Skeletal muscle tissue (tissue), 4 donors: ENCODE results near the gene GNPTG. TPM values are rescaled to one million over a fixed set of nuclear protein-coding genes. Genes with fewer than 3 reads are reported as not detected.
A peak's percentile ranks its signal among the peaks of the same experiment; 100 is the strongest.

Source experiments
- H3K27ac ChIP-seq: one replicate; pipeline ENCODE4 v1.7.0; 2013; ENCODE audit warnings: mild to moderate bottlenecking, low read depth, low read length, inconsistent platforms
- H3K27me3 ChIP-seq, 3 donors: one replicate each; pipeline ENCODE4 v1.7.0; 2013; ENCODE audit warnings: low read length in 3 of 3; ENCODE audit not compliant: control insufficient read depth in 3 of 3, insufficient read depth in 3 of 3
- H3K36me3 ChIP-seq, 3 donors: one replicate each; pipeline ENCODE4 v1.7.0; 2013; ENCODE audit warnings: low read length in 3 of 3; ENCODE audit not compliant: control insufficient read depth in 3 of 3, insufficient read depth in 3 of 3
- H3K4me1 ChIP-seq, 3 donors: one replicate each; pipeline ENCODE4 v1.7.0; 2013; ENCODE audit warnings: low read length in 3 of 3, mild to moderate bottlenecking in 3 of 3; ENCODE audit not compliant: control insufficient read depth in 3 of 3, insufficient read depth in 3 of 3
- H3K4me3 ChIP-seq, 3 donors: one replicate each; pipeline ENCODE4 v1.7.0; 2013; ENCODE audit warnings: low read length in 3 of 3
- H3K9ac ChIP-seq, 3 donors: one replicate each; pipeline ENCODE4 v1.7.0; 2013; ENCODE audit warnings: low read length in 3 of 3, mild to moderate bottlenecking in 3 of 3, moderate library complexity in 2 of 3, low read depth in 1 of 3
- H3K9me3 ChIP-seq, 3 donors: one replicate each; pipeline ENCODE4 v1.7.0; 2013; ENCODE audit warnings: low read length in 3 of 3; ENCODE audit not compliant: control insufficient read depth in 3 of 3
- total RNA-seq: library from RNA; depleted of rRNA; stranded (reverse); fragments of >200 nt; gene quantifications from one replicate; pipeline ENCODE4 v1.2.3, GENCODE V29; 2014
- donor health status: Osteomylitis.

Gene GNPTG
- total RNA-seq, 1 donor from 2014 or later, result 18.3 TPM

DNA sequence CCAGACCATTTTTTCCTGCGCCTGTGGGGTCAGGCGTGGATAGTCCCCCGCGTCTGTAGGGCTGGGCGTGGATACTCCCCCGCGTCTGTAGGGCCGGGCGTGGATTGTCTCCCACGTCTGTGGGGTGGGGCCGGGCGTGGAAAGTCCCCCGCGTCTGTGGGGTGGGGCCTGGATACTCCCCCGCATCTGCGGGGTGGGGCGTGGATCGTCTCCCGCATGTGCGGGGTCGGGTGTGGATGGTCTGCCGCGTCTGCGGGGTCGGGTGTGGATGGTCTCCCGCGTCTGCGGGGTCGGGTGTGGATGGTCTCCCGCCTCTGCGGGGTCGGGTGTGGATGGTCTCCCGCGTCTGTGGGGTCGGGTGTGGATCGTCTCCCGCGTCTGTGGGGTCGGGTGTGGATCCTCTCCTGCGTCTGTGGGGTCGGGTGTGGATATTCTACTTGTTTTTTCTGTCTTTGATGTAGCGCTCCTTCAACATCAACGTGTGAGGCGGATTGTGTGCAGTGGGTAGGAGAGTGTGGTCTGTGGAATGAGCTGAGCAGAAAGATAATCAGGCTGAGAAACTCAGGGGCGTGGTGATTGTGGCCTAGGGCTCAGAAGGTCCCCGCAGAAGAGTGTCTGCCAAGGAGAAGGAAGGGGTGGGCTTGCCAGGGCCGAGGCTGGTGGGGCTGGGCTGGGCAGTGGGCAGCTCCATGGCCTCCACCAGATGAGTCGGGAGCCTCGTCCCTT lies 3.2 kb downstream of the GNPTG start:
- H3K4me1 ChIP-seq, result peaks cover 32 to 55% (median 35%) of the 10 kb centered on the region in 3 donors
- no peaks in the 10 kb centered on the region for H3K27me3 ChIP-seq

DNA sequence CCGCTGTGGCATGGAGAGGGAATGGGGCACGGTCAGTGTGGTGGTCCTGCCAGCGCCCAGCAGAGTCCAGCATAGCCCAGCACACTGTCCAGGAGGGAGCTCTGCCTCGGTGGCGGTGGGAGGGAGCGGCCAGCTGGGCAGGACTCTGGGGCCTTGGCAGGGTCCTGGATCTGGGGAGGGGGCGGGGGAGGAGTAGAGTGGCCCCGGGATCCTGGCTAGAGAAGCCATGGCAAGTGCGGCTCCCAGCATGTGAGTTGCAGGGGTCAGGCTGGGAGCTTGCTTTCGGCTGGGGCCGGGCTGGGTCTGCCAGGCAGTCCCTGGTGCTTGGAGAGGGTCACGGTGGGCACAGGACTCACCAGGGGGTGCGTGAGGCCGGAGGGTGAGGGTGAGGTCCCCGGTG lies 3.9 kb downstream of the GNPTG start:
- H3K9me3 ChIP-seq, result no peaks in the 10 kb centered on the region
- H3K27ac ChIP-seq, result no peak overlapping the region
- peaks cover 4 to 9% (median 4%) of the 10 kb centered on the region in 3 donors for H3K36me3 ChIP-seq
- no peak overlapping the region for H3K9ac ChIP-seq
- H3K4me3 ChIP-seq, result no peak overlapping the region
- no peaks in the 10 kb centered on the region for H3K27me3 ChIP-seq
- H3K4me1 ChIP-seq, result peaks cover 28 to 50% (median 30%) of the 10 kb centered on the region in 3 donors

More for the DNA sequence above, 3.2 kb downstream of the GNPTG start:
- no peak overlapping the region for H3K9ac ChIP-seq
- H3K4me3 ChIP-seq, result no peak overlapping the region
- peaks cover 3 to 11% (median 10%) of the 10 kb centered on the region in 3 donors for H3K36me3 ChIP-seq
- H3K9me3 ChIP-seq, result no peaks in the 10 kb centered on the region
- no peak overlapping the region for H3K27ac ChIP-seq

DNA sequence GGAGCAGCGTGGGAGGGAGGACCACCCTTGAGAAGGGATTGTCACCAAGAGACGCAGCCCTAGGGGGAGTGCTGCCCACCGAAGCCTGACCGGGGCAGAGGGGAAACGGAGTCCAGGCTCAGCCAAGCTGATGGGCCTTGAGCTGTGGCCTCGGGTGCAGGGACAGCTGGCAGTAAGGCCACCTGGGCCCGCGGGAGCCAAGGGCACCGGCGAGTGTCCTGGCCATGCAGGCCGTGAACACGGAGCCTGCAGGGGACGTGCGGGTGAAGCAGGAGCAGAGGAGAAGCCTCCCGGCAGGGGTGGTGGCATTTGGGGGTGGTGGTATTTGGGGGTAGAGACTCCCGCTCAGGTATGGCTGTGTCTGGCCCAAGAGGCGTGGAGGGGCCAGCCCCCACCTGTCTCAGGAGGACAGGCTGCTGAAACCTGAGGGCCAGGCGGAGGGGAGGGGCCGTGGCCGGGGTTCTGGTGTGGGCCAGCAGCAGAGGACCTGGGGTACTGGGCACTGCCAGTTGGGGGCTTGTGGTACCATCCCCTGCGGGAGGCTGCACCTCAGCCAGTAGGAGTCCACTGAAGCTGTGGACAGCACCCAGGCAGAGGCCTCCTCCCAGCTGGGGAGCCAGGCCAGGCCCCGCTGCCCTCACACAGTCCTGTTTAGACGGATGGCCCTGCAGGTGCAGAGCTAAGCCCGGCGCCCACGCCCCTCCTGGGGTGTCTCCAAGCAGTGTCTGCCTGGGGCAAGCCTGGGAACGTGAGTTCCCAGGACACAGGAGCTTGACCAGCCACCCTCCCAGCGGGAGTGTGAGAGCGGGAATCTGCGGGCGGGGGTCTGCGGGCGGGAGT lies 4.5 kb downstream of the GNPTG start:
- Histone ChIP-seq H3K4me3 (no peak overlapping the region), H3K9ac (peak overlapping the region in 1 of 3 donors; percentile 8), H3K9me3 (no peaks in the 10 kb centered on the region), H3K27ac (no peak overlapping the region), H3K27me3 (no peaks in the 10 kb centered on the region), H3K36me3 (peaks cover 3 to 13% (median 10%) of the 10 kb centered on the region in 3 donors), H3K4me1 (peaks cover 21 to 43% (median 23%) of the 10 kb centered on the region in 3 donors)

DNA sequence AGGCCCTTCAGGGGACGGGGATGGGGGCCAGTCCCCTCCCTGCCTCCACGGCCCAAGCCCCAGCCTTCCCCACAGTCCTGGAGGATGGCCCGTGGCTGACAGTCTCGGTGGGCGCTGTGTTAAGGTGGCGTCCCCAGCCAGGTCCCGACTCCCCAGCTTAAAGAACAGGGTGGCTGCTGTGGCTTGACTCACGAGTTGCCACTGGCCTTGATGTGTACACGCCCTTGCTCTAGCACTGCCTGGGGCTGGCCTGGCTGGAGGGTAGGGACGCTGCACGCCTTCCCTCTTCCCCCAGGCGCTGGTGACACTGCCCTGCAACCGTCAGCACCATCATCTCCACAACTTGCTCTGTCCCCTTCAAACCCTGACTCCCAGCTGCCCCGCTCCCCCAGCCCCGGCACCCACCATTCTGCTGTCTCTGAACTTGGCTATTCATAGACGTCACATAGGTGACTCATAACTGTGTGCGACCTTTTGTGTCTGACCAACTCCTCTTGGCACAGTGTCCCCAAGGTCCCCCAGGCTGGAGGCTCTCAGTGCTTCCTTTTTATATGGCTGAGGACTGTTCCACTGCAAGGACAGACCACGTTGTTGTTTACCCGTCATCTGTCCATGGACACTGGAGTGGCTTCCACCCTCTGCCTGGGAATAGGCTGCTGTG lies 6.3 kb downstream of the GNPTG start:
- Histone ChIP-seq H3K4me3 (no peak overlapping the region), H3K4me1 (peaks cover 10 to 34% (median 18%) of the 10 kb centered on the region in 3 donors), H3K9ac (no peak overlapping the region), H3K27me3 (no peaks in the 10 kb centered on the region), H3K36me3 (peaks cover 16 to 25% (median 22%) of the 10 kb centered on the region in 3 donors), H3K9me3 (no peaks in the 10 kb centered on the region), H3K27ac (no peak overlapping the region)

- H3K36me3 ChIP-seq, result peaks cover 39 to 57% (median 49%) of the 10 kb centered on the region in 3 donors
Measured at GRCh38 chr16:1361685-1362360, 10.1 kb downstream of the GNPTG start.

GRCh38 chr16:1362807-1363206 lies 11.1 kb downstream of the GNPTG start:
- Histone ChIP-seq H3K9me3 (no peaks in the 10 kb centered on the region), H3K27ac (no peak overlapping the region), H3K36me3 (peaks cover 44 to 62% (median 53%) of the 10 kb centered on the region in 3 donors), H3K4me3 (no peak overlapping the region), H3K9ac (no peak overlapping the region), H3K27me3 (no peaks in the 10 kb centered on the region), H3K4me1 (peaks cover 0 to 7% (median 5%) of the 10 kb centered on the region in 3 donors)

More at GRCh38 chr16:1361685-1362360, 10.1 kb downstream of the GNPTG start:
- no peak overlapping the region for H3K9ac ChIP-seq
- no peaks in the 10 kb centered on the region for H3K9me3 ChIP-seq
- H3K27me3 ChIP-seq, result no peaks in the 10 kb centered on the region
- H3K4me1 ChIP-seq, result peaks cover 0 to 7% (median 5%) of the 10 kb centered on the region in 3 donors
- H3K27ac ChIP-seq, result no peak overlapping the region
- no peak overlapping the region for H3K4me3 ChIP-seq

DNA sequence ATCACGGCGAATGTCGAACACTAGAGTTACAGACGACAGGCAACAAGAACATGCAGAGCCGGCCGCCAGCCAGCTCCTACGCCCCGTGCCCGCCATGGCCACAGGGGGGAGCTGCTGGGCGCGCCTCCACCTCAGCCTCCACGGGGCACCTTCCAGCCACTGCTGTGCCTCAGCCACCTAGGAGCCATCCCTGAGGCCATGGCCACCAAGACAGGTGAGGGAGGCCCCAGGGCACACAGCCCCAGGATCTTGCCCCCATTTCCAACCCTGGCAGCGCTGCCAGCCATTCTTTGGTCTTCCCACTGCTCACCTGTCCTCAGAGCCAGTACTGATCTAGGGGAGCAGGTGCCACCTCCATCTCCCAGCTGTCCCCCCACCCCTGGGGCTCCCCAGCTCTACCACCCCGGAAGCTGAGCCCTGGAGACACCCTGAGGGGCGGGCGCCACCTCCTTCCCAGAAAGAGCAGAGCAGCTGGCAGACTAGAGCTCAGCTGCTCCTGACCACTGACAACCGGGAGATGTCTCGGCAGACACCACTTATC lies 11.8 kb downstream of the GNPTG start:
- peaks cover 44 to 62% (median 50%) of the 10 kb centered on the region in 3 donors for H3K36me3 ChIP-seq
- H3K27ac ChIP-seq, result no peak overlapping the region
- peaks cover 0 to 5% (median 0%) of the 10 kb centered on the region in 3 donors for H3K4me1 ChIP-seq
- no peaks in the 10 kb centered on the region for H3K27me3 ChIP-seq
- no peaks in the 10 kb centered on the region for H3K9me3 ChIP-seq
- no peak overlapping the region for H3K9ac ChIP-seq
- H3K4me3 ChIP-seq, result no peak overlapping the region

DNA sequence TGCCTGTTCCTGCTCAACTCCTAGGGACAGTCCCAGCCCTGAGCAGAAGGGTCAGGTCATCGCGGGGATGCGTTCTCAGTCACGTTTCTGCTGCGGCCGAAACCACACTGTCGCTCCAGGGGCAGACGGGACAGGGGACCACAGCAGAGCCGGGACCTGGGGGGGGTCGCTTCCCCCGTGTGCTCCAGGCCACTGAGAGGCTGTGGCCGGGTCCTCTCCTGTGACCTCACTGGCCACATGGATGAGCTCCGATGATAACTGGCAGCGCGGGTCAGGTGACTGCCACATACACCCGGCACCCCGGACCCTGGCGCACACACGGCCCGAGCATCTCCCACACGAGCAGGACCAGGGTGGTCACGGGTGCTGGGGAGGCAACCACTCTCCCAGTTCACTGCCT lies 12.8 kb downstream of the GNPTG start:
- no peak overlapping the region for H3K27ac ChIP-seq
- H3K36me3 ChIP-seq, result peaks cover 44 to 61% (median 50%) of the 10 kb centered on the region in 3 donors
- no peak overlapping the region for H3K9ac ChIP-seq
- no peaks in the 10 kb centered on the region for H3K9me3 ChIP-seq
- no peaks in the 10 kb centered on the region for H3K27me3 ChIP-seq
- H3K4me3 ChIP-seq, result no peak overlapping the region
- peaks cover 0 to 5% (median 0%) of the 10 kb centered on the region in 3 donors for H3K4me1 ChIP-seq

DNA sequence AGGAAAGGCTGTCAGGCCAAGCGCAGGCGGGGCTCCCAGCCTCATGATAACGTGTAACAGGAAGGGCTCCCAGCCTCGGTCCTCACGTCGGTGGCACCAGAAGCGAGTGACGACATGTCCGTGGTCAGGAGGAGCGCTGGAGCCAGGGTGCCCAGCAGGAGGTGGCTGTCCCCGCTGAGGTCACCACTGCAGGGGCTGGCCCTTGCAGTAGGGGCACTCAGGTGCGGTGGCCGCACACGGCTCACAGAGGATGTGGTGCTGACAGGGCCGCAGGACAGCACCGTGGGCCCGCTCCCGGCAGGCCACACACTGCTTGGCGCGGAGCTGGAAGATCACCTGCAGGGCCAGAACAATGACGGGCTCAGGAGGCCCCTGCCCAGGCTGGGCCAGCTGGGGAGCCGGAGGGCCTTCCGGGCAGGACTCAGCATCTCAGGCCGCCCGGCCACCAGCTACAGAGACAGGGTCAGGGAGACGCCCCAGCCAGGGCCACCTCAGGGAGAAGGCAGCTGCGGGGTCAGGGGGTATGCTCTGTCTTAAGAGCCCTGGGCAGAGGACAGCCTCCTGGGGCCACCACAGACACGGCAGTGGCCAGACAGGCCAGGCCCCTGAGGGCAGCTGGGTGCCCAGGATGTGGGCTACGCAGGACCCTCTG lies 14.5 kb downstream of the GNPTG start:
- Histone ChIP-seq H3K9me3 (no peaks in the 10 kb centered on the region), H3K4me3 (no peak overlapping the region), H3K9ac (no peak overlapping the region), H3K4me1 (peaks cover 0 to 5% (median 0%) of the 10 kb centered on the region in 3 donors), H3K27ac (no peak overlapping the region), H3K27me3 (no peaks in the 10 kb centered on the region), H3K36me3 (peaks cover 48 to 60% (median 51%) of the 10 kb centered on the region in 3 donors)
